ENCODE results near the gene ACACA. TPM values are rescaled to one million over a fixed set of nuclear protein-coding genes. Genes with fewer than 3 reads are reported as not detected.
A peak's percentile ranks its signal among the peaks of the same experiment; 100 is the strongest.

ACACA gene
- total and polyA plus RNA-seq, 9 of the 15 experiments (the other 6 are each of a cell fraction or from before 2014, with no cell fraction given) = 35.9 to 135 (median 88.4) TPM

- TF ChIP-seq AFF4 (CRISPR knock-in tag; IDR thresholded peaks at IDR 0.05) = peak; percentile 32; the same call in 1 of the 2 replicates
- no peak for TF ChIP-seq ZNF445 (CRISPR knock-in tag; IDR thresholded peaks at IDR 0.05; ENCODE audit: low read depth)
- no peak for TF ChIP-seq SETDB1 (IDR thresholded peaks at IDR 0.05; ENCODE audit: low read length)
- no peak for TF ChIP-seq SRSF1 (IDR thresholded peaks at IDR 0.05; ENCODE audit: low read depth, low read length)
- TF ChIP-seq ZNF57 (CRISPR knock-in tag; IDR thresholded peaks at IDR 0.05) = no peak
- TF ChIP-seq ZNF511 (CRISPR knock-in tag; IDR thresholded peaks at IDR 0.05) = 0 out of 2 replicates have a peak, but pooled peaks have one; percentile 43
- TF ChIP-seq KDM5B (IDR thresholded peaks at IDR 0.05; ENCODE audit: insufficient replicate concordance, low read depth, low read length) = peak; percentile 67
- TF ChIP-seq TAF1 (IDR thresholded peaks at IDR 0.05; ENCODE audit: control insufficient read depth, extremely low read depth, insufficient read depth, low read length, severe bottlenecking) = peak; percentile 63
- TF ChIP-seq STAG1 (CRISPR knock-in tag; IDR thresholded peaks at IDR 0.05; ENCODE audit: borderline replicate concordance) = no peak
- TF ChIP-seq TRIM28 (IDR thresholded peaks at IDR 0.05) = no peak
- TF ChIP-seq ZBTB49 (CRISPR knock-in tag; IDR thresholded peaks at IDR 0.05; ENCODE audit: borderline replicate concordance) = no peak
- no peak for TF ChIP-seq MBD1 (CRISPR knock-in tag; IDR thresholded peaks at IDR 0.05)
- no peak for TF ChIP-seq CHCHD3 (CRISPR knock-in tag; IDR thresholded peaks at IDR 0.05)
- TF ChIP-seq NFE2 (IDR thresholded peaks at IDR 0.05; ENCODE audit: low read depth) = no peak
- TF ChIP-seq ATF7 (IDR thresholded peaks at IDR 0.05) = peak; percentile 74; the same call in 1 of the 2 replicates
These were observed 47.6 kb downstream of the ACACA start (continued) for GRCh38 chr17:37358830-37359681.

Data from K562 (cell line).